Suprapubic skin (tissue), 4 donors: Measurements from ENCODE around the gene CHST12.

ENCODE experiments used
- EP300 ChIP-seq: sonication (generic); formaldehyde crosslinking; IDR thresholded peaks from one replicate; pipeline ENCODE4 v1.6.1; 2017; ENCODE audit warnings: antibody characterized with exemption
- POLR2A ChIP-seq, 2 donors: fragments of 450-650 bp; IDR thresholded peaks; one replicate each; pipeline ENCODE4 v1.6.1; 2017; ENCODE audit warnings: antibody characterized with exemption in 2 of 2, mild to moderate bottlenecking in 2 of 2, moderate library complexity in 2 of 2
- POLR2AphosphoS5 ChIP-seq, 3 donors: sonication (generic); formaldehyde crosslinking; IDR thresholded peaks; one replicate each; pipeline ENCODE4 v1.6.1; 2017; ENCODE audit warnings: antibody characterized with exemption in 3 of 3
- TF ChIP-seq, protein P1 (sequence below), 2 donors: fragments of 200-600 bp in 1 of 2; fragments of 450-650 bp in 1 of 2; sonication (generic) in 1 of 2; IDR thresholded peaks; one replicate each; pipeline ENCODE4 v1.5.1; 2016 to 2019; ENCODE audit warnings: antibody characterized with exemption in 2 of 2, mild to moderate bottlenecking in 1 of 2, moderate library complexity in 1 of 2

GRCh38 chr7:2487586-2488271, 84.3 kb downstream of the CHST12 start:
- TF ChIP-seq, protein P1, sequence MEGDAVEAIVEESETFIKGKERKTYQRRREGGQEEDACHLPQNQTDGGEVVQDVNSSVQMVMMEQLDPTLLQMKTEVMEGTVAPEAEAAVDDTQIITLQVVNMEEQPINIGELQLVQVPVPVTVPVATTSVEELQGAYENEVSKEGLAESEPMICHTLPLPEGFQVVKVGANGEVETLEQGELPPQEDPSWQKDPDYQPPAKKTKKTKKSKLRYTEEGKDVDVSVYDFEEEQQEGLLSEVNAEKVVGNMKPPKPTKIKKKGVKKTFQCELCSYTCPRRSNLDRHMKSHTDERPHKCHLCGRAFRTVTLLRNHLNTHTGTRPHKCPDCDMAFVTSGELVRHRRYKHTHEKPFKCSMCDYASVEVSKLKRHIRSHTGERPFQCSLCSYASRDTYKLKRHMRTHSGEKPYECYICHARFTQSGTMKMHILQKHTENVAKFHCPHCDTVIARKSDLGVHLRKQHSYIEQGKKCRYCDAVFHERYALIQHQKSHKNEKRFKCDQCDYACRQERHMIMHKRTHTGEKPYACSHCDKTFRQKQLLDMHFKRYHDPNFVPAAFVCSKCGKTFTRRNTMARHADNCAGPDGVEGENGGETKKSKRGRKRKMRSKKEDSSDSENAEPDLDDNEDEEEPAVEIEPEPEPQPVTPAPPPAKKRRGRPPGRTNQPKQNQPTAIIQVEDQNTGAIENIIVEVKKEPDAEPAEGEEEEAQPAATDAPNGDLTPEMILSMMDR (IDR thresholded peaks at IDR 0.05): no peak
- TF ChIP-seq POLR2A (IDR thresholded peaks at IDR 0.05): no peak
- TF ChIP-seq EP300: no peak
- no peak for TF ChIP-seq POLR2AphosphoS5 (IDR thresholded peaks at IDR 0.05)
